ENCODE results near the gene ZNF791. TPM values are rescaled to one million over a fixed set of nuclear protein-coding genes. Genes with fewer than 3 reads are reported as not detected.
A peak's percentile ranks its signal among the peaks of the same experiment; 100 is the strongest.

The ZNF791 gene
- polyA plus RNA-seq, 1 donor from 2014 or later, result 10.2 TPM

DNA sequence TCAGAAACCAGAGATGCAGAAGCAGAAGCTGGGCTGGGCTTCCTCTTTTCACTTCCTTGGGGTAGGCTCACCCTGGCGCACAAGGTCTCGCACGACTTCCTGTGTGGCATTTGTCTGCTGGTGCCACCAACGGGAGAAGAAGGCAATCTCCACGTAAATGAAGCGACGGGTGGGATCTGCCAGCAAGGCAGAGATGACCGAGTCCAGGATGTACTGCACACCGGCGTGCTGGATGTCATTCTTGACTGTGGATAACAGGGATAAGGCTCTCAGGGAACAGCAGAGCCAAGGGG lies 54.5 kb downstream of the ZNF791 start:
- H3K27ac ChIP-seq (ENCODE audit: low read length), result no peak overlapping the region
- H2AFZ ChIP-seq (ENCODE audit: low read depth, low read length), result no peak overlapping the region
- H3K36me3 ChIP-seq (ENCODE audit: insufficient read depth, low read length), result no peaks in the 10 kb centered on the region
- no peaks in the 10 kb centered on the region for H3K9me3 ChIP-seq (ENCODE audit: low read length)
- no peak overlapping the region for H3K4me2 ChIP-seq (ENCODE audit: low read length)
- peak overlapping the region; percentile 87 for H3K4me3 ChIP-seq (ENCODE audit: low read length)
- H3K9me2 ChIP-seq (ENCODE audit: insufficient read depth, low read length), result no peaks in the 10 kb centered on the region
- TF ChIP-seq SMC3 (conservative IDR thresholded peaks at IDR 0.05; ENCODE audit: poor library complexity), result no peak
- H3K9ac ChIP-seq (ENCODE audit: low read length), result no peak overlapping the region
- no peaks in the 10 kb centered on the region for H3K27me3 ChIP-seq (ENCODE audit: insufficient read depth, low read depth, low read length)
- H3F3A ChIP-seq (ENCODE audit: insufficient read depth, low read length, poor library complexity, severe bottlenecking), result no peaks in the 10 kb centered on the region
- H3K79me2 ChIP-seq (replicated peaks; ENCODE audit: insufficient read depth, low read length), result peaks cover 29% of the 10 kb centered on the region
- no peaks in the 10 kb centered on the region for H4K20me1 ChIP-seq (ENCODE audit: insufficient read depth)

DNA sequence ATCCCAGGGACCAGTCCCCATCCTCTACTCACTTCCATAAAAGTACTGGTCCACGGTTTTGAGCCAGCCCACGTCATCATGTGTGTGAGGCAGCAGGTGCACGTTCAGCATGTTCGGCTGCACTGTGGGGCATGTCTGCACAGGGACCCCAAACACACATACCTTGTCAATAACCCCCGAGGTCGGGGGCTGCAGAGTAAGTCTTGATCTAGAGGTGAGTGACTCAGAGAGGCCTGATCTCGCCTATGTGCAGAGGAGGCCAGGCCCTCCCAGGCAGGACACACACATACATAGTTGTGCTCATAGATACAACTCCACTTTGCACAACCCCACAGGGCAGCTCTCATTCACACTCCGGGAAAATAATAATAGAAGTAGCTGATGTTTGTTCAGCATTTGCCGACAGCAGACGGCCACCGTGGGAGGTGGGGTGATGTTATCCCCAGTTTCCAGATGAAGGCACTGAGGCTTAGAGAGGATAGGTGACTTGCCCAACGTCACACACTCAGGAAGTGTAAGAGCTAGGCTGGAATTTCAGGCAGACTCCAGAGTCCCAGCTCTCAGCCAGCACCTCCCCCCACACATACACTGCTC lies 55.0 kb downstream of the ZNF791 start:
- Histone ChIP-seq H3F3A (ENCODE audit: insufficient read depth, low read length, poor library complexity, severe bottlenecking) (no peaks in the 10 kb centered on the region), H3K4me3 (ENCODE audit: low read length) (peak overlapping the region; percentile 87), H3K36me3 (ENCODE audit: insufficient read depth, low read length) (no peaks in the 10 kb centered on the region), H3K9me2 (ENCODE audit: insufficient read depth, low read length) (no peaks in the 10 kb centered on the region), H3K9ac (ENCODE audit: low read length) (peak overlapping the region; percentile 81), H2AFZ (ENCODE audit: low read depth, low read length) (peak overlapping the region; percentile 75), H3K9me3 (ENCODE audit: low read length) (no peaks in the 10 kb centered on the region), H3K27me3 (ENCODE audit: insufficient read depth, low read depth, low read length) (no peaks in the 10 kb centered on the region), H3K27ac (ENCODE audit: low read length) (no peak overlapping the region), H3K4me2 (ENCODE audit: low read length) (peak overlapping the region; percentile 78), H4K20me1 (ENCODE audit: insufficient read depth) (no peaks in the 10 kb centered on the region), H3K79me2 (replicated peaks; ENCODE audit: insufficient read depth, low read length) (peaks cover 29% of the 10 kb centered on the region)
- TF ChIP-seq SMC3 (conservative IDR thresholded peaks at IDR 0.05; ENCODE audit: poor library complexity) (no peak), RAD21 (conservative IDR thresholded peaks at IDR 0.05) (no peak), POLR2AphosphoS5 (IDR thresholded peaks at IDR 0.05) (no peak), EP300 (conservative IDR thresholded peaks at IDR 0.05; ENCODE audit: poor library complexity, severe bottlenecking) (no peak), MXI1 (conservative IDR thresholded peaks at IDR 0.05; ENCODE audit: poor library complexity, severe bottlenecking) (no peak), TAF1 (IDR thresholded peaks at IDR 0.05; ENCODE audit: low read depth) (no peak), EZH2 (IDR thresholded peaks at IDR 0.05; ENCODE audit: borderline replicate concordance, insufficient read depth, low read length, poor library complexity, severe bottlenecking) (no peak)
- TF ChIP-seq, protein P1, sequence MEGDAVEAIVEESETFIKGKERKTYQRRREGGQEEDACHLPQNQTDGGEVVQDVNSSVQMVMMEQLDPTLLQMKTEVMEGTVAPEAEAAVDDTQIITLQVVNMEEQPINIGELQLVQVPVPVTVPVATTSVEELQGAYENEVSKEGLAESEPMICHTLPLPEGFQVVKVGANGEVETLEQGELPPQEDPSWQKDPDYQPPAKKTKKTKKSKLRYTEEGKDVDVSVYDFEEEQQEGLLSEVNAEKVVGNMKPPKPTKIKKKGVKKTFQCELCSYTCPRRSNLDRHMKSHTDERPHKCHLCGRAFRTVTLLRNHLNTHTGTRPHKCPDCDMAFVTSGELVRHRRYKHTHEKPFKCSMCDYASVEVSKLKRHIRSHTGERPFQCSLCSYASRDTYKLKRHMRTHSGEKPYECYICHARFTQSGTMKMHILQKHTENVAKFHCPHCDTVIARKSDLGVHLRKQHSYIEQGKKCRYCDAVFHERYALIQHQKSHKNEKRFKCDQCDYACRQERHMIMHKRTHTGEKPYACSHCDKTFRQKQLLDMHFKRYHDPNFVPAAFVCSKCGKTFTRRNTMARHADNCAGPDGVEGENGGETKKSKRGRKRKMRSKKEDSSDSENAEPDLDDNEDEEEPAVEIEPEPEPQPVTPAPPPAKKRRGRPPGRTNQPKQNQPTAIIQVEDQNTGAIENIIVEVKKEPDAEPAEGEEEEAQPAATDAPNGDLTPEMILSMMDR (IDR thresholded peaks at IDR 0.05; ENCODE audit: poor library complexity, severe bottlenecking), result no peak

DNA sequence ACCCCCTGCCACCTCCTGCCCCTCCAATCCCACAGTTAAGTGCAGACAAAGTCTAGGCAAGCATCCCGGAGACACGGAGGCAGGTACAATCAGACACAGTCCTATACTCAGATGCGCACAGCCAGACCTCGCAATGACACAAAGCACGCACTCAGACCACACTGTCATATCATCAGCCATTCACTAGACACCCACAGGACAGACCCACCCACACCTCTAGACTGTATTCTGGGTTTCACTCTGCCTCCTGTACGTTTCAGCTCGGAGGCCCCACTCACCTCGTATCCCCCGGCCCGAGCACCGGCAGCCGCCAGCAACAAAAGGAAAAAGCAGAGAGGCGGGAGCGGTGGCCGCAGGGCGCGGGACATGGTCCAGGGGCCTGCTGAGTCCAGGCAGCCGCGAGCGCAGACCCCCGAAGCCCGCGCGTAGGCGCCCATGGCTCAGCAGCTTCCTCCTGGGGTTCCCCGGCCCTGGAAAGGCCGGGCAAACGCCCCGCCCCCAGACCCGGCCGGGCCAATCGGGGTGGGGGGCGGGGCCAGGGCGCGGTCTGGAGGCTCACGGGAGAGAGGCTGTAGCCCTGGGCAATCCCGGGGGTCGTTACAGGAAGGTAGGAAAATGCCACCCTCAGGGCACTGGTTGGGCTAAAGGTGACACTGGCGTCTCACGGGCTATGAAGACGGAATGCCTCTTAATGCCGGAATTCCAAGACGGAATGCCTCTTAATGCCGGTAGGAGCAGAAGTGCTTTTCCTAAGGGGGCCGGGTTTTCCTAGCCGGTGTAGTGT lies 55.7 kb downstream of the ZNF791 start, which contains the start of the genes MAN2B1 and WDR83:
MAN2B1 (minus strand) TSS at position 478 of the 784 bp plus-strand sequence; CDS start at position 437, 41 bp downstream.
WDR83 (plus strand) TSS at position 543 of the 784 bp plus-strand sequence. CDS start 2,984 bp downstream, outside the sequence.
- Histone ChIP-seq H3K27ac (ENCODE audit: low read length) (peak within 1 kb of the TSS; percentile 45), H3K27me3 (ENCODE audit: insufficient read depth, low read depth, low read length) (no peaks in the 10 kb centered on the region), H3K36me3 (ENCODE audit: insufficient read depth, low read length) (no peaks in the 10 kb centered on the region)

More for the DNA sequence above, 55.7 kb downstream of the ZNF791 start, which contains the start of the genes MAN2B1 and WDR83:
- H4K20me1 ChIP-seq (ENCODE audit: insufficient read depth), result no peaks in the 10 kb centered on the region
- no peaks in the 10 kb centered on the region for H3F3A ChIP-seq (ENCODE audit: insufficient read depth, low read length, poor library complexity, severe bottlenecking)
- H3K9me3 ChIP-seq (ENCODE audit: low read length), result no peaks in the 10 kb centered on the region
- peak within 1 kb of the TSS; percentile 81 for H3K9ac ChIP-seq (ENCODE audit: low read length)
- H2AFZ ChIP-seq (ENCODE audit: low read depth, low read length), result peak within 1 kb of the TSS; percentile 75
- TF ChIP-seq EZH2 (IDR thresholded peaks at IDR 0.05; ENCODE audit: borderline replicate concordance, insufficient read depth, low read length, poor library complexity, severe bottlenecking) (no peak), RAD21 (conservative IDR thresholded peaks at IDR 0.05) (peak; percentile 38), MXI1 (conservative IDR thresholded peaks at IDR 0.05; ENCODE audit: poor library complexity, severe bottlenecking) (peak; percentile 55), SMC3 (conservative IDR thresholded peaks at IDR 0.05; ENCODE audit: poor library complexity) (peak; percentile 59), POLR2AphosphoS5 (IDR thresholded peaks at IDR 0.05) (peak; percentile 52), EP300 (conservative IDR thresholded peaks at IDR 0.05; ENCODE audit: poor library complexity, severe bottlenecking) (no peak), TAF1 (IDR thresholded peaks at IDR 0.05; ENCODE audit: low read depth) (no peak)
- TF ChIP-seq, protein P1 (IDR thresholded peaks at IDR 0.05; ENCODE audit: poor library complexity, severe bottlenecking), result no peak
- TF ChIP-seq, protein P2, sequence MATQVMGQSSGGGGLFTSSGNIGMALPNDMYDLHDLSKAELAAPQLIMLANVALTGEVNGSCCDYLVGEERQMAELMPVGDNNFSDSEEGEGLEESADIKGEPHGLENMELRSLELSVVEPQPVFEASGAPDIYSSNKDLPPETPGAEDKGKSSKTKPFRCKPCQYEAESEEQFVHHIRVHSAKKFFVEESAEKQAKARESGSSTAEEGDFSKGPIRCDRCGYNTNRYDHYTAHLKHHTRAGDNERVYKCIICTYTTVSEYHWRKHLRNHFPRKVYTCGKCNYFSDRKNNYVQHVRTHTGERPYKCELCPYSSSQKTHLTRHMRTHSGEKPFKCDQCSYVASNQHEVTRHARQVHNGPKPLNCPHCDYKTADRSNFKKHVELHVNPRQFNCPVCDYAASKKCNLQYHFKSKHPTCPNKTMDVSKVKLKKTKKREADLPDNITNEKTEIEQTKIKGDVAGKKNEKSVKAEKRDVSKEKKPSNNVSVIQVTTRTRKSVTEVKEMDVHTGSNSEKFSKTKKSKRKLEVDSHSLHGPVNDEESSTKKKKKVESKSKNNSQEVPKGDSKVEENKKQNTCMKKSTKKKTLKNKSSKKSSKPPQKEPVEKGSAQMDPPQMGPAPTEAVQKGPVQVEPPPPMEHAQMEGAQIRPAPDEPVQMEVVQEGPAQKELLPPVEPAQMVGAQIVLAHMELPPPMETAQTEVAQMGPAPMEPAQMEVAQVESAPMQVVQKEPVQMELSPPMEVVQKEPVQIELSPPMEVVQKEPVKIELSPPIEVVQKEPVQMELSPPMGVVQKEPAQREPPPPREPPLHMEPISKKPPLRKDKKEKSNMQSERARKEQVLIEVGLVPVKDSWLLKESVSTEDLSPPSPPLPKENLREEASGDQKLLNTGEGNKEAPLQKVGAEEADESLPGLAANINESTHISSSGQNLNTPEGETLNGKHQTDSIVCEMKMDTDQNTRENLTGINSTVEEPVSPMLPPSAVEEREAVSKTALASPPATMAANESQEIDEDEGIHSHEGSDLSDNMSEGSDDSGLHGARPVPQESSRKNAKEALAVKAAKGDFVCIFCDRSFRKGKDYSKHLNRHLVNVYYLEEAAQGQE (IDR thresholded peaks at IDR 0.05; ENCODE audit: borderline replicate concordance), result peak; percentile 52
- peak within 1 kb of the TSS; percentile 87 for H3K4me3 ChIP-seq (ENCODE audit: low read length)
- H3K79me2 ChIP-seq (replicated peaks; ENCODE audit: insufficient read depth, low read length), result peaks cover 29% of the 10 kb centered on the region
- H3K4me2 ChIP-seq (ENCODE audit: low read length), result peak within 1 kb of the TSS; percentile 78
- no peaks in the 10 kb centered on the region for H3K9me2 ChIP-seq (ENCODE audit: insufficient read depth, low read length)

Measured in neural cell (in vitro differentiated cells).